HG03571 (cell line): Measurements from ENCODE around the gene MUC5B.
"Not testable (repeated sequence)": the region's sequence is repeated elsewhere in the genome, so short reads cannot be mapped to it uniquely, and the experiment has no call there.

ENCODE experiments used
- ATAC-seq: cut with Tn5 transposase; IDR thresholded peaks from one replicate; pipeline ENCODE4 v1.9.1; 2021; ENCODE audit not compliant: unreplicated experiment

MUC5B gene

DNA sequence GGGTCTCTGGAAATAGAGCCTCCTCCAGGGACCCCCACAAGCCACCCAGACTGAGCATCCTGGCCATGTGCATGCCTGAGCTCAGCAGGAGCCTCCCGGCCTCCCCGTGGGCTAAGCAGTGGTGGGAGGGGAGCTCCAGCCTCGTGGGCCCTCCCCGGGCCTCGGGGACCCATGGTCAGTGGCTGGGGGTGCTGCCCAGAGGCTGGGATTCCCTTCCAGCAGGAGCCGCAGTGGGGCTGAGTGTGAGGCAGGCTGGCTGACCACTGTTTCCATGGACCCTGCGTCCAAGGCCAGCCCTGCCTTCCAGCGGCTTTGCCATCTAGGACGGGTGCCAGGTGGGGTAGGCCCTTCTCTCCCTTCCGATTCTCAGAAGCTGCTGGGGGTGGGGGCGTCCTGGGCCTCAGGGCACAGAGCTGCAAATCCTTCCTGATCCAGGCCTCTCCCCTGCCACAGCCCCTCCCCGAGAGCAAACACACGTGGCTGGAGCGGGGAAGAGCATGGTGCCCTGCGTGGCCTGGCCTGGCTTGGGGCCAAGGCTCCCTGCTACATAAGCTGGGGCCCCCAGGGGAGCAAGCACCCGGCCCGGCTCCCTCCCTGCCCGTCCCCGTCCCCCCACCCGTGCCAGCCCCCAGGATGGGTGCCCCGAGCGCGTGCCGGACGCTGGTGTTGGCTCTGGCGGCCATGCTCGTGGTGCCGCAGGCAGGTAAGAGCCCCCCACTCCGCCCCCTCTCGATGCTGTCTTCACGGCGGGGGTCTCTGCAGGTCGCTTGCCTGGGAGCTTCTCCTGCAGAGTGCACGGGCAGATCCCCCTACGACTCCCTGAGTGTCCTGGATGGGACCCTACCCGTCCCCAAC lies at the start of gene MUC5B:
MUC5B (plus strand) TSS at position 576 of the 855 bp plus-strand sequence; CDS start at position 634, 58 bp downstream.
- ATAC-seq, result no peak

DNA sequence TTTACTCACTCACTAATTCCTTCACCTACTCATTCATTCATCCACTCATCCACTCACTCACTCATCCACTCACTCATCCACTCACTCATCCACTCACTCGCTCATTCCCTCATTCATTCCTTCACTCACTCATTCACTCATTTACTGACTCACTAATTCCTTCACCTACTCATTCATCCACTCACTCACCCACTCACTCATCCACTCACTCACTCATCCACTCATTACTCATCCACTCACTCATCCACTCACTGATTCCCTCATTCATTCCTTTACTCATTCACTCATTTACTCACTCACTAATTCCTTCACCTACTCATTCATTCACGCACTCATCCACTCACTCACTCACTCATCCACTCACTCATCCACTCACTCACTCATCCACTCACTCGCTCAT lies 49.5 kb upstream of the MUC5B start:
- ATAC-seq, result not testable (repeated sequence)

DNA sequence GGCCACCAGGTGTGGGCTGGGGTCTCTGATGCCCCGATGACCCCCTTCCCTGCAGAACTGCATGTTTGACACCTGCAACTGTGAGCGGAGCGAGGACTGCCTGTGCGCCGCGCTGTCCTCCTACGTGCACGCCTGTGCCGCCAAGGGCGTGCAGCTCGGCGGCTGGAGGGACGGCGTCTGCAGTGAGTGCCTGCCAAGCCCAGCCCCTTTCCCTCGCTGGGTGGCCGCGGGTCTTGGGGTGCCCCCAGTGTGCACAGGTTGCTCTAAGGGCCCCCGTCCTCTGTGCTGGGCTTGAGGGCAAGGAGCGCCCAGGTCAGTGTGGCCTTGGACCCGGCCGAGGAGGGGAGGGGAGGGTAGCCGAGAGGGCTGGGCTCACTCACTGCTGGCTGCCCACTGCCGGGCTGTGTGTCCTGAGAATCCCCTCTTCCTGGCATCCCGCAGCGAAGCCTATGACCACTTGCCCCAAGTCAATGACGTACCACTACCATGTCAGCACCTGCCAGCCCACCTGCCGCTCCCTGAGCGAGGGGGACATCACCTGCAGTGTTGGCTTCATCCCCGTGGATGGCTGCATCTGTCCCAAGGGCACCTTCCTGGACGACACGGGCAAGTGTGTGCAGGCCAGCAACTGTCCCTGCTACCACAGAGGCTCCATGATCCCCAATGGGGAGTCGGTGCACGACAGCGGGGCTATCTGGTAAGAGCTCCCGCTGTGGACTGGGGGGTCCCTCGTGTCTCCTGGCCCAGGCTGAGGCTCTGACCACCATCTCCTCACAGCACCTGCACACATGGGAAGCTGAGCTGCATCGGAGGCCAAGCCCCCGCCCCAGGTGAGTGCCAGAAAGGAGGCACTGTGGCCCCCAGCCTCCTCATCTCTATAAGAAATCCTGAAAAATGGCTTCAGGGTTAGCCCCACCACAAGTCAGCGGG lies 48.2 kb upstream of the MUC5B start:
- no peak for ATAC-seq

GRCh38 chr11:1175461-1176223 lies 47.2 kb upstream of the MUC5B start:
- no peak for ATAC-seq

GRCh38 chr11:1176224-1177019 lies 46.4 kb upstream of the MUC5B start:
- no peak for ATAC-seq

DNA sequence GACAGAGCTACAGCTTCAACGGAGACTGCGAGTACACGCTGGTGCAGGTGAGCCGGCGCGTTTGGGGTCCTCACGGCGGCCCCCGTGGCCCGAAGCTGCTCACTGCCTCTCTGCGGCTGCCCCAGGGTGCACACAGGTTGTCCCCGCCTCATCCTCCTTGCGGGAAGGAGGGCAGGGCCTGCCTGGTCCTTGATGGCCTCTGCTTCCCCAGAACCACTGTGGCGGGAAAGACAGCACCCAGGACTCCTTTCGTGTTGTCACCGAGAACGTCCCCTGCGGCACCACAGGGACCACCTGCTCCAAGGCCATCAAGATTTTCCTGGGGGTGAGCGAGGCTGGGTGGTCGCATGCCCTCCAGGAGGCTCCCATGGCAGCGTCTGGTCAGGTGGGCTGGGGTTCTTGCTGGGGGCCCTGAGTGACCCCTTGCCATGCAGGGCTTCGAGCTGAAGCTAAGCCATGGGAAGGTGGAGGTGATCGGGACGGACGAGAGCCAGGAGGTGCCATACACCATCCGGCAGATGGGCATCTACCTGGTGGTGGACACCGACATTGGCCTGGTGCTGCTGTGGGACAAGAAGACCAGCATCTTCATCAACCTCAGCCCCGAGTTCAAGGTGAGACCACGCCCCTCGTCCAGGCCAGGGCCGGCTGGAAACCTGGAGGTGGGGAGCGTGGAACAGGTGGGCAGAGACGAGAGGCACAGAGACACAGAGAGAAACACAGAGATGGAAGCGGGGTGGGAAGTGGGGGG lies 45.7 kb upstream of the MUC5B start:
- no peak for ATAC-seq

GRCh38 chr11:1177771-1178090 lies 45.1 kb upstream of the MUC5B start:
- ATAC-seq, result no peak

- no peak for ATAC-seq
Measured at GRCh38 chr11:1178201-1178885, 44.5 kb upstream of the MUC5B start.

GRCh38 chr11:1178906-1179305 lies 44.0 kb upstream of the MUC5B start:
- no peak for ATAC-seq

DNA sequence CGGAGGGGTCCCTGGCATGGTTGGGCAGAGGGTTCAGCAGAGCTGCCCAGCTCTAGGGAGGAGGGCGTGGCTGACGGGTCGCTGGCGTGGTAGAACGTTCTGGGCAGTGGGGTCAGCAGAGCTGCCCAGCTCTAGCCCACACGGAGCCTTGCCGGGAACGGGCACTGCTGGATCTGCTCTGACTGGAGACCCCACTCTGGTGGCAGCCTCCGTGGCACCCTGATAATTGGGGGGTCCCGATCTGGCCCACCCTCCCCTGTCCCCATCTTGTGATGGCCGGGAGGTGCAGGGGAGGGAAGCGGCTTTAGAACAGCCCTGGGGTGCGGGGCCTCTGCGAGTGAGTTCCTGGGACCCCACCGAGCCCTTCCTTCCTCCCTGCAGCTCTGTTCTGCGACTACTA lies 43.2 kb upstream of the MUC5B start:
- ATAC-seq, result no peak

- ATAC-seq, result no peak
Measured at GRCh38 chr11:1180171-1180570, 42.7 kb upstream of the MUC5B start.

DNA sequence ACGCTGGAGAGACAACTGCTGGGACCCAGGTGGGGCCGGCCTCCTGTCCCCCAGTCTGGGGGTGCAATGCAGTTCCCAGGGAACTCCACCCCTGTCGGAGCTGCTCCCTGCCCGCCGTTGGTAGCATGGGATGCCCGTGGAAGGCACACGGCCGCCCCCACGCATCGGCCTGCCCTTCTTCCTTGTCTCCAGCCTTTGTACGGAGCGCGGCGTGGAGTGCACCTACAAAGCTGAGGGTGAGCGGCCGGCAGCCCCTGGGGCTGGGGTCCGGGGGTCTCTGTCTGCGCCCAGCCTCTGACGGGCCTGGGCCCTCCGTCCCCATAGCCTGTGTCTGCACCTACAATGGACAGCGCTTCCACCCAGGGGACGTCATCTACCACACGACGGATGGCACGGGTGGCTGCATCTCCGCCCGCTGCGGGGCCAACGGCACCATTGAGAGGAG lies 41.9 kb upstream of the MUC5B start:
- ATAC-seq, result no peak

DNA sequence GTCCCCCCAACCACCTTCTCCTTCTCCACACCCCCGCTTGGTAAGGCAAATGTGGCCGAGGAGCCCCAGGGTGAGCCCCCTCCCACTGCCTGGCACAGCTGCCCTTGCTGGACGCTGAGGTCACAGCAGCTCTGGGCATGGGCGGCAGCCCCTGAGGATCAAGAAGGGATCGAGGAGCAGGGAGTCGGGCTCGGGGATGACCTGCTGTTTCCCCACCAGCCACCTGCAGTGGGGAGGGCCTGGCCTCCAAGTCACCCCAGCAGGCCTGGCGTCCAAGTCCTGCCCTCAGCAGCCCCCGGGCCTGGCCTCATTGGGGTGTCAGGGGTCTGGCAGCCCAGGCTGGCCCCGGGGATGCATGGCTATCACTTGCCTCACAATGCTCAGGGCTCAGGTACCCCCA lies 41.4 kb upstream of the MUC5B start:
- no peak for ATAC-seq

DNA sequence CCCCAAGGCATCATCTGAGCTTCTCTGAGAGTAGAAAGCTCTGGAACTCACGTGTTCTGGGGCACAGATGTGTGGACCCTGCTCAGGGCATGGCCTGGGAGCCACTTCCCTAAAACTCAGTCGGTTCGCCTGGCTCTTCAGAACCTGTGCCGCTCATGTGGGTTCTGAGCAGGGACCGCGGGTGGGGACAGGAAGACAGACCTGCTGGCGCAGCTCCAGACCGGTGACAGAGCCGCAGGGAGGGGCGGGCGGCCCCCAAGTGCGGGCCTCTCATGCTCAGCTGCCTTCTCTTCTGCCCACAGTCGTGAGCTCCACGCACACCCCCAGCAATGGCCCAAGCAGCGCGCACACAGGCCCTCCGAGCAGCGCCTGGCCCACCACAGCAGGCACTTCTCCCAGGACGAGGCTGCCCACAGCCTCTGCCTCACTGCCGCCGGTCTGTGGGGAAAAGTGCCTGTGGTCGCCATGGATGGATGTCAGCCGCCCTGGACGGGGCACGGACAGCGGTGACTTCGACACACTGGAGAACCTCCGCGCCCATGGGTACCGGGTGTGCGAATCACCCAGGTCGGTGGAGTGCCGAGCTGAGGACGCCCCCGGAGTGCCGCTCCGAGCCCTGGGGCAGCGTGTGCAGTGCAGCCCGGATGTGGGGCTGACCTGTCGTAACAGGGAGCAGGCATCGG lies 40.9 kb upstream of the MUC5B start:
- ATAC-seq, result no peak

DNA sequence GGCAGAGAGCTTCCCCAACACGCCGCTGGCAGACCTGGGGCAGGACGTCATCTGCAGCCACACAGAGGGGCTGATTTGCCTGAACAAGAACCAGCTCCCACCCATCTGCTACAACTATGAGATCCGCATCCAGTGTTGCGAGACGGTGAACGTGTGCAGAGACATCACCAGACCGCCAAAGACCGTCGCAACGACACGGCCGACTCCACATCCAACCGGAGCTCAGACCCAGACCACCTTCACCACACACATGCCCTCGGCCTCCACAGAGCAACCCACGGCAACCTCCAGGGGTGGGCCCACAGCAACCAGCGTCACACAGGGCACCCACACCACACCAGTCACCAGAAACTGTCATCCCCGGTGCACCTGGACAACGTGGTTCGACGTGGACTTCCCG lies 38.7 kb upstream of the MUC5B start:
- ATAC-seq, result not testable (repeated sequence)

GRCh38 chr11:1188451-1189130 lies 34.3 kb upstream of the MUC5B start:
- not testable (repeated sequence) for ATAC-seq

DNA sequence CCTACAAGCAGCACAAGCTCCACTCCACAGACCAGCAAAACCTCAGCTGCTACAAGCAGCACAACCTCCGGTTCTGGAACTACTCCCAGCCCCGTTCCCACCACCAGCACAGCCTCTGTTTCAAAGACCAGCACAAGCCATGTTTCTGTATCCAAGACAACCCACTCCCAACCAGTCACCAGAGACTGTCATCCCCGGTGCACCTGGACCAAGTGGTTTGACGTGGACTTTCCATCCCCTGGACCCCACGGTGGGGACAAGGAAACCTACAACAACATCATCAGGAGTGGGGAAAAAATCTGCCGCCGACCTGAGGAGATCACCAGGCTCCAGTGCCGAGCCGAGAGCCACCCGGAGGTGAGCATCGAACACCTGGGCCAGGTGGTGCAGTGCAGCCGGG lies 33.0 kb upstream of the MUC5B start:
- ATAC-seq, result not testable (repeated sequence)
